SJCRH30 (cell line): ENCODE data around the gene TKT. TPM values are rescaled to one million over a fixed set of nuclear protein-coding genes. Genes with fewer than 3 reads are reported as not detected.
"Not testable (repeated sequence)": the region's sequence is repeated elsewhere in the genome, so short reads cannot be mapped to it uniquely, and the experiment has no call there.

Experiments
- DNase-seq, 2 experiments: peaks; one replicate each; pipeline ENCODE4 v3.0.0-alpha.2; 2015 to 2020
- H3K27ac ChIP-seq: fragments of 250-450 bp; sonication (Bioruptor Pico); 2 replicates; pipeline ENCODE4 v1.5.1; 2020; ENCODE audit warnings: mild to moderate bottlenecking, moderate library complexity
- H3K27me3 ChIP-seq: fragments of 250-450 bp; sonication (Bioruptor Pico); 2 replicates; pipeline ENCODE4 v1.5.1; 2020; ENCODE audit warnings: mild to moderate bottlenecking, moderate library complexity
- H3K36me3 ChIP-seq: fragments of 250-450 bp; sonication (Bioruptor Pico); 2 replicates; pipeline ENCODE4 v1.5.1; 2020; ENCODE audit warnings: mild to moderate bottlenecking, moderate library complexity
- H3K4me1 ChIP-seq: fragments of 250-450 bp; sonication (Bioruptor Pico); 2 replicates; pipeline ENCODE4 v1.5.1; 2020; ENCODE audit warnings: mild to moderate bottlenecking, moderate library complexity
- H3K4me3 ChIP-seq: fragments of 250-450 bp; sonication (Bioruptor Pico); 2 replicates; pipeline ENCODE4 v1.5.1; 2020; ENCODE audit warnings: mild to moderate bottlenecking, moderate library complexity
- H3K9me3 ChIP-seq: fragments of 250-450 bp; sonication (Bioruptor Pico); replicated peaks from 2 replicates; pipeline ENCODE4 v1.5.1; 2020; ENCODE audit warnings: mild to moderate bottlenecking, moderate library complexity
- total RNA-seq: library from RNA; depleted of rRNA; stranded (reverse); fragments of >200 nt; shearing (Covaris generic); gene quantifications from 2 replicates; pipeline ENCODE4 v1.2.3, GENCODE V29; 2014

Gene TKT
- total RNA-seq, 1 experiment from 2014 or later: 254 TPM

DNA sequence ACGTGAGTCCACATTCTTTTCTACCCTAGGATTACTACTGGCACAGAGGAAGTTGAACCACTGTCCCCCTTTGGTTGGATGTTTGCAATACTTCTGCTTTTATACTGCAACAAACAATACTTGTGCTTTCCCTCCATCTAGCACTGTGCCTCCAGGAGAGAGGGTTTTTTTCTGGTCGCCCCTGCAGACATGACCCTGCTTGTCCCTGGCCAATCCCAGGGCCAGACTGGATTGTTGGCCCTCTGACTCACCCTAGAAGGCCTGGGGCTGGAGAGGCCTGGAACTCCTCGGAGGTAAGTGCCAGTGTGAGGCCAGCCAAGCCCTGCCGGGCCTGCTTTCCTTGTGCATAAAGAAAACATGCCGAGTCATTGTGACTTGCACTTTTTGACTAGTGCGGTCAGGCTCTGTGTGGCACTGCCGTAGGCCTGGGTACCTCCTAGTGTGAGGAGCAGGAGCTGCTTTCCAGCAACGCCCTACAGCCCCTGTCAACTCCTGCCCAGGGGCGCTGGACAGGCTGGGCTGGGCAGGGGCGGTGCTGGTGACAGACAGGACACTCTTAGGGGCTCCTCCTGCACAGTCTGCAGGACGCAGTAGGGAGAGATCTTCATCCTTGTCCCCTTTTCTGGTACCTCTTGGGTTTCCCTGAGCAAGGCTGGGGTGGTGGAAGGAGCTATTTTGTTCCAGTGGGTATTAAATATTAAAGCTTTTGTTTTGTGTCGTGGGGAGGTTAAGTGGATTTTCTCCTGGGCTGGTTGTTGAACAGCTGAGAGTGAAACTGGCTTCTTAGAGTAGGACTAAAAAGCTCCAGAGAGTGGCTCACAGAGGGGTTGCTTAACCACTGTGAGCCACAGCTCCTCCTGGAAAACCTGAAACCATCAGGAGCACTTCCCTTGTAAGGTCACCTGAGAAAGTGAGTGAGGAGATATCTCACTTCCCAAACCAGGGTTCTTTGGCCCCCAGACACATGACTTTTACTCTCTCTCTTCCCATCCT is 14.4 kb upstream of the TKT start:
- H3K9me3 ChIP-seq: no peaks in the 10 kb centered on the region
- peak; percentile 82 to 84 for DNase-seq
- peak overlapping the region; percentile 79 for H3K27ac ChIP-seq
- H3K27me3 ChIP-seq: no peaks in the 10 kb centered on the region
- no peaks in the 10 kb centered on the region for H3K36me3 ChIP-seq
- peaks cover 11% of the 10 kb centered on the region for H3K4me1 ChIP-seq
- H3K4me3 ChIP-seq: peak overlapping the region; percentile 33

DNA sequence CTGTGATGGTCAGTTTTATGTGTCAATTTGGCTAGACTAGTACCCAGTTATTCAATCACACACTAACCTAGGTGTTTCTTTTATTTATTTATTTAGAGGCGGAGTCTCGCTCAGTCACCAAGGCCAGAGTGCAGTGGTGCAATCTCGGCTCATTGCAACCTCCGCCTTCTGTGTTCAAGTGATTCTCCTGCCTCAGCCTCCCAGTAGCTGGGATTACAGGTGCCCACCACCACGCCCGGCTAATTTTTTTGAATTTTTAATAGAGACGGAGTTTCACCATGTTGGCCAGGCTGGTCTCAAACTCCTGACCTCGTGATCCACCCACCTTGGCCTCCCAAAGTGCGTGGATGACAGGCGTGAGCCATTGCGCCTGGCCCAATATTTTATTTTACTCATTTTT is 13.4 kb upstream of the TKT start:
- peaks cover 11% of the 10 kb centered on the region for H3K4me1 ChIP-seq
- H3K27ac ChIP-seq, H3K9me3 ChIP-seq, H3K4me3 ChIP-seq, H3K36me3 ChIP-seq, DNase-seq, H3K27me3 ChIP-seq: not testable (repeated sequence)

DNA sequence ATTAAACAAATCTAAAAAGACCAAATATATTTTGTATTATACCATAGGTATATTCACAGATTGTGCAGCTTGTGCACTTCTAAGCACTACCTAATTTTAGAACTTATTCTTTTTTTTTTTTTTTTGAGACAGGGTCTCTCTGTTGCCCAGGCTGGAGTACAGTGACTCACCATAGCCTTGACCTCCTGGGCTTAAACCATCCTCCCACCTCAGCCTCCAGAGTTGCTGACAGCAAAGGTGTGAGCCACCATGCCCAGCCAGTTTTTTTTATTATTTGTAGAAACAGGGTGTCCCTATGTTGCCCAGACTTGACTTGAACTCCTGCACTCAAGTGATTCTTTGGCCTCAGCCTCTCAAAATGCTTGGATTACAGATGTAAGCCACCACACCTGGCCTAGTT is 11.9 kb upstream of the TKT start:
- peaks cover 11% of the 10 kb centered on the region for H3K4me1 ChIP-seq
- no peaks in the 10 kb centered on the region for H3K9me3 ChIP-seq
- no peaks in the 10 kb centered on the region for H3K27me3 ChIP-seq
- no peak overlapping the region for H3K27ac ChIP-seq
- no peaks in the 10 kb centered on the region for H3K36me3 ChIP-seq
- DNase-seq: no peak
- no peak overlapping the region for H3K4me3 ChIP-seq

DNA sequence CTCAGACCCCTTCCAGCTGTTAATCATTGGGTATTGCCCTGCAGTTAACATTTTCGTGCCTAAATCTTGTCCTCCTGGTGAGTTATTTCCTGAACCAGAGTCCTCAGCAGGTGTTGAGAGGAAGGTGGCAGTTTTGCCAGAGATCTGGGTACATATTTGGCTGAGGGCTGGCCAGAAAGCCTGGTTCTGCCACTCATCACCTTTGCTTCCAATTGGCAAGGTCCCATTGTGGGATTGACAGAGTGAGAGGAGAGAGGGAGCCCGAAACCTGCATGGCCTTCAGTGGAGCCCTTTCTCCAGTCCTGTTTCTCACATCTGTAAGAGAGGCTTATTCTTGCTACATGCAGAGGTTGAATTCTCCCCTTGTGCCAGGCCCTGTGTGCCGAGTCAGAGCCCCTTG is 8.9 kb upstream of the TKT start:
- H3K4me3 ChIP-seq: no peak overlapping the region

DNA sequence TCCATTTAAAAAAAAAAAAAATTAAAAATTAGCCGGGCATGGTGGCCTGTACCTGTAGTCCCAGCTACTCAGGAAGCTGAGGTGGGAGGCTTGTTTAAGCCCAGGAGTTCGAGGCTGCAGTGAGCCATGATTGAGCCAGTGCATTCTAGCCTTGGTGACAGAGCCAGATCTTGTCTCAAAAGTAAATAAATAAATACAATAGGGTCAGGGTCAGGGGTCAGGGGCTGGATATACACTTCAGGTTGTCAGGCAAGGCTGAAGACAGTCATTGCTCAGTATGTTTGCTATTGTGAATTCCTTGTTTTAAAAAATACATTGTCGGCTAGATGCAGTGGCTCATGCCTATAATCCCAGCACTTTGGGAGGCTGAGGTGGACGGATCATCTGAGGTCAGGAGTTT is 8.1 kb upstream of the TKT start:
- Histone ChIP-seq H3K4me3 (no peak overlapping the region), H3K9me3 (no peaks in the 10 kb centered on the region), H3K4me1 (no peaks in the 10 kb centered on the region), H3K27ac (no peak overlapping the region), H3K27me3 (no peaks in the 10 kb centered on the region), H3K36me3 (no peaks in the 10 kb centered on the region)
- no peak for DNase-seq

More for the DNA sequence above, 8.9 kb upstream of the TKT start:
- H3K4me1 ChIP-seq: peaks cover 2% of the 10 kb centered on the region
- DNase-seq: no peak
- H3K9me3 ChIP-seq: no peaks in the 10 kb centered on the region
- no peaks in the 10 kb centered on the region for H3K27me3 ChIP-seq
- no peak overlapping the region for H3K27ac ChIP-seq
- no peaks in the 10 kb centered on the region for H3K36me3 ChIP-seq

DNA sequence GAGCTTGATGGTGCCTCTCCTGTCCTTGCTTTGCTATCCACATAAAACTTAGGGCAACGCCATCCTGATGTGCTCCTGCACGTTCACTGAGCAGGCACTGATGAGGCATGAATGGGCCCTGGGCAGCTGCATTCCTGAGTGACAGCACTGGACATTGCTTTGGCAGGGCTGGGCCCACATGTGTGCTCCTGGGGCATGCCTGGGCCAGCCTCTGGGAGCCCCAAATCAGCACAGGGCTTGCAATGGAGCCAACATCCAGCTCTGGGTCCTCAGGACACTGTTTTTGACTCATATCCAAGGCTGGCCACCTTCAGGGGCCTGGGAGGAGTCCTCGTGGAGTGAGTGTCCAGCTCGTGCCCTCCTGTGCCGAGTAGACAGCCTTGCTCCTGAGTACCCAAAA is 5.9 kb upstream of the TKT start:
- Histone ChIP-seq H3K36me3 (no peaks in the 10 kb centered on the region), H3K9me3 (no peaks in the 10 kb centered on the region), H3K4me1 (no peaks in the 10 kb centered on the region), H3K4me3 (no peak overlapping the region), H3K27ac (no peak overlapping the region), H3K27me3 (no peaks in the 10 kb centered on the region)
- DNase-seq: no peak

DNA sequence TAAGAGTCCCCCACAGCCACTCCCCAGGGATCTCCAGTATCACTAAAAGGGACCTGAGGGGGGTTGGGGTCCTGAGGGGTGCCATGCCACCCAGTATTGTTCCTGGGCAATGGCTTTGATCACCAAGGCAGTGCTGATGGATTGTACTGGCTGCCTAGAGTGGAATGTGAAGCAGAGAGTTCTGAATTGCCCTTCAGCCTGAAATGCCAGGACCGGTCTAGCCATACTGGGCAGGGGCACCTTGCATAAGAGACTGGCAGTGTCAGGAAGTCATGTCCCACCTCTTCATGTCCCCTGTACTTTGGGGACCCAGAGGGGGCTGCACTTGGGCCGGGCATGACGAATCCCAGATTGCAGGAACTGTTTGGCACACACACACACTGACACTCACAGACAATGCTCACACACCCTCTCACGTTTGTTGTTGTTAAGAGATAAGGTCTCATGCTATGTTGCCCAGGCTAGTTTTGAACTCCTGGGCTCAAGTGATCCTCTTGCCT is 4.5 kb upstream of the TKT start:
- DNase-seq: no peak
- no peaks in the 10 kb centered on the region for H3K27me3 ChIP-seq

DNA sequence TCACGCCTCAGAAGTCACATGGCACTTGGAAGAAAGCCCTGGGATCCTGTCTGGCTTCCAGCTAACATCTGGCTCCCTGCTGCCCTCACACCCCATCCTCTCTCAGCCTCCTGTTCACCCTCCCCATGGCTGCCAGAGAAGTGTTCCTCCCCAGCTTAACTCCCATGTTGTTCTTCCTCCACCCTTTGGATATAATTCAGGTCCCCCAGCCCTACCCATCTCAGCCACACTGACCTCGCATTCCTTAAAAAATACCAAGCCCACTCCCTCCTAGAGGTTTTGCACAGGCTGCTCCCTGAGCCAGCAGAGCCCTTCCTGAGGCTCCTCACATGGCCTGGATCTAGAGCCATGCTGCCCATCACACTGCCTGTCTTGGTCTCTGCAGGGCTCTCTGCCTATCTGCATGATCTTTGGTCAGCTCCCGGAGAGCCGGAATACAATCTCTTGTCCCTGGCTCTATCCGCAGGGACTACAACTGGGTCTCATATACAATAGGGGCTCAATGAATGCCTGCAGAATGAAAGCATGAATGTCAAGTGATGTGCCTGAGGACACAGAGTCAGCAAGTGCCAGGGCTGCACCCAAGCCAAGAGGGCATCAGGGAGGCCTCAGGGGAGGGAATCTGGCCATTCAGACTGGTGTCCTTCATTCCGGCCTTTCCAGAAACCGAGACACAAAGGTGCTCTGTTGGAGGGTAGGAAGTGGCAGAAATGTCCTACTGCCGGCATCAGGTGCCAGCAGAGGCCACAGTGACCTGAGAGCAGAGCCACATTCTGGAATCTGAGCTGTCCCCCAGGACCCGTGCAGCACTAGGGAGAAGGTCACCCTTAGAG is 3.8 kb upstream of the TKT start:
- DNase-seq: no peak

More for the DNA sequence above, 4.5 kb upstream of the TKT start:
- Histone ChIP-seq H3K9me3 (no peaks in the 10 kb centered on the region), H3K4me1 (no peaks in the 10 kb centered on the region), H3K4me3 (no peak overlapping the region), H3K36me3 (no peaks in the 10 kb centered on the region), H3K27ac (no peak overlapping the region)

DNA sequence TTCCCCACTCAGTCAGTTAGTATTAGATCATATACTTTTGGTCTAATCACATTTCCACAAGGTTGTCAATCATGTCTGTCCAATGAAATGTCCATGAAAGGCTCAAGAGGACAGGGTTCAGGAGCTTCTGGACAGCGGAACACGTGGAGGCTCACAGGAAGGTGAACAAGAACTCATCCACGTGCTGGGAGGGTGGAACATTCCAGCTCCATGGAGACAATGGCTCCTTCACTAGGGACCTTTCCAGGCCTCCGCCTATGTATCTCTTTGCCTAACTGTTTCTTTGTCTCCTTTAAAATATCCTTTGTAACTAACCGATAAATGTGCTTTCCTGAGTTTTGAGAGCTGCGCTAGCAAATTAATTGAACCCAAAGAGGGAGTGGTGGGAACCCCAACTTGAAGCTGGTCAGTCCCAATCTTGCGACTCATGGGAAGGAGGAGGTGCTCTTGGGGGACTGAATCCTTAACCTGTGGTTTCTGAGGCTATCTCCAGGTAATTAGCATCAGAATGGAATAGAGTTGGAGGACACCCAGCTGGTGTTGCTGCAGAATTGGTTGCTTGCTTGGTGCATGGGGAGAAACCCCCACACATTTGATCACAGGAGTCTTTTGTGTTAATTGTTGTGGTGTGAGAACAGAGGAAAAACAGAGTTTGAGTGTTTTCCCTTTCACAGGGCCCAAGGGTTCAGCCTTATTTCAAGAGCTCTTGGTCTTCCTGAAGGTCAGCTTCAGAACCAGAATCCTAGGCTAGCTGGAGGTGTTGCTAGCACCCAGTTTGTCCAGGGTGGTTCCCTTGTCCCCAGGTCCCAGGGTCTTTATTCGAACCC is 3.0 kb upstream of the TKT start:
- Histone ChIP-seq H3K4me3 (no peak overlapping the region), H3K9me3 (no peaks in the 10 kb centered on the region), H3K27me3 (no peaks in the 10 kb centered on the region), H3K4me1 (no peaks in the 10 kb centered on the region), H3K27ac (no peak overlapping the region), H3K36me3 (no peaks in the 10 kb centered on the region)
- DNase-seq: no peak

More for the DNA sequence above, 3.8 kb upstream of the TKT start:
- no peaks in the 10 kb centered on the region for H3K4me1 ChIP-seq
- H3K27ac ChIP-seq: no peak overlapping the region
- no peaks in the 10 kb centered on the region for H3K36me3 ChIP-seq
- H3K9me3 ChIP-seq: no peaks in the 10 kb centered on the region
- H3K4me3 ChIP-seq: no peak overlapping the region
- H3K27me3 ChIP-seq: no peaks in the 10 kb centered on the region

DNA sequence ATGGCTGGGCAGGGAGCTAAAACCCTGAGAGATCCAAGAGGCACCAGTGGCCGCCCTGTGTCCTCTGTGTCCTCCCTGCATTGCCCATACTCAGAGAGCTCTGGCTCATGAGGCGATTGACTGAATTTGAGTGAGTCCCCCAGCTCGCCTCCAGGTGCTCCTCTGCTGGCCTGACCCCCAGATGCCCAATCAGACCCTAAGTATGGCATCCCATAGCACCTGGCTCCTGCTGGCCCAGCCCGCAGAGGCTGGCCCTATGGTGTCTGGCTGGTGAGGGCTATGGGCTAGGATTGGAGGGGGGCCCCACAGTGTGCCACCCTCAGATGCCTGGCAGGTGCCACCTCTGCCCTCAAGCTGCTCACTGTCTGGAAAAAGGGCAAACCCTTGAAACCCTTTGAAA is 1.6 kb upstream of the TKT start:
- H3K27me3 ChIP-seq: no peaks in the 10 kb centered on the region
- no peak overlapping the region for H3K27ac ChIP-seq
- no peaks in the 10 kb centered on the region for H3K4me1 ChIP-seq
- no peak overlapping the region for H3K4me3 ChIP-seq
- no peaks in the 10 kb centered on the region for H3K9me3 ChIP-seq
- DNase-seq: no peak
- H3K36me3 ChIP-seq: no peaks in the 10 kb centered on the region

DNA sequence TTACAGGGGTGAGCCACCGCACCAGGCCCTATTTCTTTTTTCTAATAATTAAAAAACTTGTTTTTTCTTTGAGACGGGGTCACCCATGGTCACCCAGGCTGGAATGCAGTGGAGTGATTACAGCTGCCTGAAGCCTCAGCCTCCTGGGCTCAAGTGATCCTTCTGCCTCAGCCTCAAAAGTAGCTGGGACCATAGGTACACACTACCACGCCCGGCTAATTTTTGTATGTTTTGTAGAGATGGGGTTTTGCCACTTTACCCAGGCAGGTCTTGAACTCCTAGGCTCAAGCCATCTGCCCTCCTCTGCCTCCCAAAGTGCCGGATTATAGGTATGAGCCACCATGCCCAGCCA is 858 bp upstream of the TKT start:
- Histone ChIP-seq H3K36me3 (no peaks in the 10 kb centered on the region), H3K4me3 (no peak overlapping the region), H3K27ac (no peak overlapping the region), H3K9me3 (no peaks in the 10 kb centered on the region), H3K27me3 (no peaks in the 10 kb centered on the region), H3K4me1 (no peaks in the 10 kb centered on the region)
- no peak for DNase-seq

DNA sequence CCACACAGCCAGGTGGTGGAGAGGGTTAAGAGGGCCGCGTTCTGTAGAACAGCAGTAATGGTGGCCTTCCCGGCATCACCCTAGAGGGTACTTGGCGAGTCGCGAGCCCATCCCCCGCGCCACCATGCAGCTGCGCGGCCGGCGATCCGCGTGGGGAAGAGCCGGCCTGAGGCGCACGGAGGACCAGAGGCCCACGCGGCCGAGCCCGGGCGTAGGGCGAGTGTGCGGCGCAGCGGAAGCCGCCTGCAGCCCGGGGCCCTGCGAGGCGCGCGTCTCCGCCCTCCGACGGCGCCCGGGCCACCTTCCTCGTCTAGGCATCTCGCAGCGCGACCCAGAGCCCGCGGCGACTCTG is 423 bp downstream of the TKT start:
- Histone ChIP-seq H3K27ac (peak overlapping the region; percentile 62), H3K36me3 (no peaks in the 10 kb centered on the region), H3K4me1 (no peaks in the 10 kb centered on the region), H3K4me3 (peak overlapping the region; percentile 86), H3K27me3 (no peaks in the 10 kb centered on the region), H3K9me3 (no peaks in the 10 kb centered on the region)
- DNase-seq: no peak

DNA sequence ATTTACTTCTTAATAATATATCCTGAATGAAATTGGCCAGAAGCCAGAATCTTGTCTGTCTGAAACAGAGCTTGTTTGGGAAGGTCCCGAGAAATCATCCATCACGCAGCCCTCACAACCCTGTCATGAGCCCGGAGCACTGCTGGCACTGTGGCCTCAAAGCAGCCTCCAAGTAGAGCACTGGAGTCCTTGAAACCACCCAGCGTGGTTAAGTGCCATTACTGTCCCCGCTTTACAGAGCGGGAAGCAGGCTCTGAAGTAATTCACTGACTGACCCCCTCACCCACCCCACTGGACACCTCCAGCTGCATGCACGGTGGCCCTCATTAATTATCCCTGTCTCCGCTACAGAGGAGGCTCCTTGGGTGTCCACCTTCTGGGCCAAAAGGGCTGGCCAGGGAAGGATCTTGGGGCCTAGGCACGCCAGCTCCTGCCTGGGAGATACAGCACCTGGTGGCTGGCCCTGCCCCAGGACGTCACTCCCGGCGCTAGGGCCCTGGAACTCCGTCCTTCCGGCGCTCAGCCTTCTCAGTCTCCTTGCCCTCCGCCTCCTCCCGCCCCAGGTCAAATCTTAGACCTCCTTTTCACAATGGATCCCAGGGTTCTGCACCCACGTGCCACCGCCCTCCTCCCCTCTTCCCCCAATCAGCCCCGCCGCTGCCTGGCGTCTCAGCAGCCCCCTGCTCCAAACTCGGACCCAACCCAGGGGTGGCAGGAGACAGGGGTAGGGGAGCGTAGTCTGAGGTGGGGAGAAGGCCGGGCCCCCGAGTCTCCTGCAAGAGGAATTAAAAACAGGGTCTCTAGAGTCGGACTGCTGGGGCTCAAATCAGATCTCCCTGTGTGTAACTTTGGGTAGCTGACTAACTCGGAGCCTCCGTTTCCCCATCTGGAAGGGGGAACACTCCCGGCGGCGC is 1.1 kb downstream of the TKT start:
- H3K4me1 ChIP-seq: no peaks in the 10 kb centered on the region
- peak overlapping the region; percentile 86 for H3K4me3 ChIP-seq
- DNase-seq: peak; percentile 65 to 71
- H3K27ac ChIP-seq: peak overlapping the region; percentile 62
- no peaks in the 10 kb centered on the region for H3K9me3 ChIP-seq
- H3K36me3 ChIP-seq: no peaks in the 10 kb centered on the region
- no peaks in the 10 kb centered on the region for H3K27me3 ChIP-seq
